Right renal pelvis (tissue), 4 donors: ENCODE data around the gene KRT81. TPM values are rescaled to one million over a fixed set of nuclear protein-coding genes. Genes with fewer than 3 reads are reported as not detected.
"Not testable (repeated sequence)": the region's sequence is repeated elsewhere in the genome, so short reads cannot be mapped to it uniquely, and the experiment has no call there.

Experiments used
- DNase-seq, 4 donors: peaks; one replicate each; pipeline ENCODE4 v3.0.0-alpha.2; 2013; ENCODE audit warnings: low read depth in 4 of 4, low spot score in 3 of 4, missing footprints in 1 of 4
- polyA plus RNA-seq, 4 donors: library from polyadenylated mRNA; unstranded; fragments of 120-200 nt; gene quantifications; one replicate each; pipeline ENCODE4 v1.2.1, GENCODE V29; 2013; ENCODE audit not compliant: insufficient read length in 4 of 4

Gene KRT81
- polyA plus RNA-seq, 4 donors, result 0.13 TPM; not detected in 3

- no peak for DNase-seq
Measured at GRCh38 chr12:52256584-52256935, 34.8 kb downstream of the KRT81 start.

GRCh38 chr12:52255926-52256583 is 35.3 kb downstream of the KRT81 start:
- DNase-seq, result no peak

- DNase-seq, result no peak
Measured at GRCh38 chr12:52254965-52255751, 36.2 kb downstream of the KRT81 start.

- DNase-seq, result no peak
Measured at GRCh38 chr12:52254180-52254964, 37.0 kb downstream of the KRT81 start.

- DNase-seq, result no peak
Measured at GRCh38 chr12:52253391-52254179, 37.7 kb downstream of the KRT81 start.

GRCh38 chr12:52252728-52253343 is 38.5 kb downstream of the KRT81 start:
- no peak for DNase-seq

- DNase-seq, result not testable (repeated sequence)
Measured at GRCh38 chr12:52252175-52252615, 39.1 kb downstream of the KRT81 start.

GRCh38 chr12:52251367-52252051 is 39.8 kb downstream of the KRT81 start:
- DNase-seq, result no peak

GRCh38 chr12:52250048-52250990 is 41.0 kb downstream of the KRT81 start:
- DNase-seq, result no peak

GRCh38 chr12:52249511-52250047 is 41.8 kb downstream of the KRT81 start:
- DNase-seq, result no peak

- DNase-seq, result no peak
Measured at GRCh38 chr12:52248541-52249461, 42.5 kb downstream of the KRT81 start.

- no peak for DNase-seq
Measured at GRCh38 chr12:52247622-52248540, 43.5 kb downstream of the KRT81 start.

GRCh38 chr12:52246720-52247621 is 44.4 kb downstream of the KRT81 start:
- DNase-seq, result no peak

GRCh38 chr12:52245962-52246569 is 45.3 kb downstream of the KRT81 start:
- DNase-seq, result no peak
